ENCODE results near the gene PRPF6. TPM values are rescaled to one million over a fixed set of nuclear protein-coding genes. Genes with fewer than 3 reads are reported as not detected.

PRPF6 gene
- total RNA-seq, 1 donor from 2014 or later: 71.9 TPM

DNA sequence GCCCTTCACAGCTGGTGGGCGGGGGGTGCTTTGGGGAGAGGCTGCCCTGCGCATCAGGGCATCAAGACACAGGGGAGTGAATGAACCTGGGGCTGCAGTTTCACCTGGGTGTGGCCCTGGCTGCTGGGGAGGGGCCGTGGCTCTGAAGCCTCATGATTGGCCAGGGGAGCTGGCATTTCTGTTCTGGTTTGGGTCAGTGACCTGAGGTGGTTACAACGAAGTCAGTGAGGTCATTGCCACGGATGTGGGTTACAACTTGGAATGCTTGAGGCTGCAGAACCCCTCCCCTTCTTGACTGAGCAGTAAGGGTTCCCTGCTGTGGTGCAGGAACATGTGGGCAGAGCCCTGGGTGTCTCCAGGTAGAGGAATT is 85.0 kb downstream of the PRPF6 start:
- H3K9me3 Mint-ChIP-seq (ENCODE audit: unreplicated experiment): no peaks in the 10 kb centered on the region
- peak overlapping the region; percentile 18 for H3K4me3 Mint-ChIP-seq (ENCODE audit: unreplicated experiment)
- no peak overlapping the region for H3K27ac Mint-ChIP-seq (ENCODE audit: unreplicated experiment)
- no peak for DNase-seq (ENCODE audit: extremely low spot score, unreplicated experiment)
- peaks cover 20% of the 10 kb centered on the region for H3K4me1 Mint-ChIP-seq (ENCODE audit: unreplicated experiment)
- no peaks in the 10 kb centered on the region for H3K36me3 Mint-ChIP-seq (ENCODE audit: unreplicated experiment)
- TF ChIP-seq, protein P1, sequence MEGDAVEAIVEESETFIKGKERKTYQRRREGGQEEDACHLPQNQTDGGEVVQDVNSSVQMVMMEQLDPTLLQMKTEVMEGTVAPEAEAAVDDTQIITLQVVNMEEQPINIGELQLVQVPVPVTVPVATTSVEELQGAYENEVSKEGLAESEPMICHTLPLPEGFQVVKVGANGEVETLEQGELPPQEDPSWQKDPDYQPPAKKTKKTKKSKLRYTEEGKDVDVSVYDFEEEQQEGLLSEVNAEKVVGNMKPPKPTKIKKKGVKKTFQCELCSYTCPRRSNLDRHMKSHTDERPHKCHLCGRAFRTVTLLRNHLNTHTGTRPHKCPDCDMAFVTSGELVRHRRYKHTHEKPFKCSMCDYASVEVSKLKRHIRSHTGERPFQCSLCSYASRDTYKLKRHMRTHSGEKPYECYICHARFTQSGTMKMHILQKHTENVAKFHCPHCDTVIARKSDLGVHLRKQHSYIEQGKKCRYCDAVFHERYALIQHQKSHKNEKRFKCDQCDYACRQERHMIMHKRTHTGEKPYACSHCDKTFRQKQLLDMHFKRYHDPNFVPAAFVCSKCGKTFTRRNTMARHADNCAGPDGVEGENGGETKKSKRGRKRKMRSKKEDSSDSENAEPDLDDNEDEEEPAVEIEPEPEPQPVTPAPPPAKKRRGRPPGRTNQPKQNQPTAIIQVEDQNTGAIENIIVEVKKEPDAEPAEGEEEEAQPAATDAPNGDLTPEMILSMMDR (IDR thresholded peaks at IDR 0.05): no peak
- no peaks in the 10 kb centered on the region for H3K27me3 Mint-ChIP-seq (ENCODE audit: unreplicated experiment)

DNA sequence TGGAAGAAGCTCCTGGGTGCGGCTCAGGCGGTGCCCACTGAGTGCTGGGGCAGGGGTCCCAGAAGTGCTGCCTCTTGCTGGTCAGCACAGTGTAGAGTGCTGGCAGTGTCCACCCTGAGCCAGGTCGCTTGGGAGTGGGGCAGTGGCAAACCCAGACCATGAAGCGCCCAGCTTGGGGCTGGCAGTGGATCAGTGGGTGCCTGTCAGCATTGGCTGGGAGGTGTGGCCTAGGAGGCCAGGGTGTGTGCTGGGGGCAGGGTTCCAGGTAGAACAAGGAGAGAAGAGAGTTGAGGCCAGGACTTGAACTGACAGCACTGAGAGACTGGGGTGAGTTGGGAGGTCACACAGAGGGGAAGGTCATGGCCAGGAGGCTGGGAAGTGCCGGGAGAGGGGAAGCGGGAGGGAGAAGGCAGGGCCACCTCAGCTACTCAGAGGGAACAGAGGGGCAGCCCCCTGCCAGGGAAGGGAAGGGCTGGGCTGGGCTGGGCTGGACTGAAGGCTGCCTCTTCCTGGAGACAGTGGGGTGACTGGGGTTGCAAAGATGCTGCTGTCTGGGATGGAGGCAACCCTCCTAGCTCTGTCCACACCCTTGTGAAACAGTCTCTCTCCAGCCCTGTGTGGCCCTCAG is 86.2 kb downstream of the PRPF6 start:
- H3K36me3 Mint-ChIP-seq (ENCODE audit: unreplicated experiment): no peaks in the 10 kb centered on the region
- no peak overlapping the region for H3K27ac Mint-ChIP-seq (ENCODE audit: unreplicated experiment)
- no peak for DNase-seq (ENCODE audit: extremely low spot score, unreplicated experiment)
- no peak overlapping the region for H3K4me3 Mint-ChIP-seq (ENCODE audit: unreplicated experiment)
- H3K4me1 Mint-ChIP-seq (ENCODE audit: unreplicated experiment): peaks cover 20% of the 10 kb centered on the region
- TF ChIP-seq, protein P1 (IDR thresholded peaks at IDR 0.05): no peak
- H3K27me3 Mint-ChIP-seq (ENCODE audit: unreplicated experiment): no peaks in the 10 kb centered on the region
- H3K9me3 Mint-ChIP-seq (ENCODE audit: unreplicated experiment): no peaks in the 10 kb centered on the region

DNA sequence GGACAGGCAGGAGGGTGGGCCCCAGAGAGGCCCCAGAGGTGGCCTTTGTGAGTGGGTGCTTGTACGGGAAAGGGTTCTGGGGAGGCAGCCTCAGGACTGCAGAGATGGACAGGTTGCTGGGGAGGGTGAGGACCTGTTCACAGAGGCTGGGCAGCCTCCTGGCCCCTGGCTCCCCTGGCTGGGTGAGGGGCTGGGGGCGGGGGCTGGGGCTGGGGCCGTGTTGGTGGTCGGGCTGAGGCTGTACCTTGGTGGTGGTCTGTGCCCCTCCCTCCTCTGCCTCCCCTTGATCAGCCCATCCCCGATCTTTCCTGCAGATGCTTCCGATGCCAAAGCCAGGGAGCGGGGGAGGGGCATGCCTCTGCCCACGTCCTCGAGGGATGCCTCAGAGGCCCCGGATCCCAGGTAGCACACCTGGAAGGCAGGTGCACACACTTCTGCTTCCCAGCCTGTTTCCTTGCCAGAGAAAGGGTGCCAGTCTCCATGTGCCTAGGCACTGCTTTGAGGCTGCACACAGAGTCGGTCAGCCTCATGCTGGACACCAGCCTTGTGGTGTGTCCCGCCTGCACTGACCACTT is 86.9 kb downstream of the PRPF6 start:
- Mint-ChIP-seq H3K4me1 (ENCODE audit: unreplicated experiment) (peaks cover 20% of the 10 kb centered on the region), H3K4me3 (ENCODE audit: unreplicated experiment) (no peak overlapping the region), H3K9me3 (ENCODE audit: unreplicated experiment) (no peaks in the 10 kb centered on the region), H3K36me3 (ENCODE audit: unreplicated experiment) (peaks cover 5% of the 10 kb centered on the region), H3K27ac (ENCODE audit: unreplicated experiment) (no peak overlapping the region), H3K27me3 (ENCODE audit: unreplicated experiment) (no peaks in the 10 kb centered on the region)
- TF ChIP-seq, protein P1 (IDR thresholded peaks at IDR 0.05): no peak
- no peak for DNase-seq (ENCODE audit: extremely low spot score, unreplicated experiment)

DNA sequence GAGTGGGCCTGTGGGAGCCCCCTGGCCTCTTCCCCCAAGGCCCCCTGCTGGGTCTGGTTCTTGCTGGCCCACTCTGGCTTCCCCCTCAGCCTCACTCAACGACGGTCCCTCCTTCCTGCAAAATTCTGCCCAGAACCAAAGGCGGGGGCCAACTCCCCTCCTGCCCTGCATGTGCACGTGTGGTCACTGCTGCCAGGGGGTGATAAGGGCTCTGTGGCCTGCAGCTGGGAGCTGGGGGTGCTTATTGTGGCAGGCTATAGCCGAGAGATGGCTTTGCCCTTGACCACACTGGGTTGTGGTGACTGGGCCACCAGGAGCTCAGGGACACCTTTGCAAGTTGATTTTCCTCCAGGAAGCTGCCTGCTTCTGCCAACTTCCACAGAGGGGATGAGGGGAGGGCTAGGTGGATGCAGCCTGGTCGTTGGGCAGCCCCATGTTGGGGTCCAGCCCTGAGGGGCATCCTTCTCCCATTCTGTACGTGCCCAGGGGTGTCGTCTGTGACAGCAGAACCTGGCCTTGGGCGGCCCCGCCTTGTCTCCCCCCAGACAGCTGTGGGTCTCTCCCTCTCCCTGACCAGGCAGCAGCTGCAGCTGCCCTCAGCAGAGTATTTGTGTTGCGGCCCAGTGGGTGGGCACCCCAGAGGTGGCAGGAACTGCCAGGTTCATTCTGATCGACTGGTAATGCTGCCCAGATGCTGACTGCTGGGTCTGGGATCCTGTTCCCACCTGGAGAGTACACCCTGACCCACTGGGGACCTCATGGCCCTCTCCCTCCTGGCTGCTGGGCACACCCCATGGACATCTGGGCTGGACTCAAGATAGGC is 87.7 kb downstream of the PRPF6 start:
- Mint-ChIP-seq H3K27ac (ENCODE audit: unreplicated experiment) (no peak overlapping the region), H3K36me3 (ENCODE audit: unreplicated experiment) (peaks cover 5% of the 10 kb centered on the region)

More for the DNA sequence above, 87.7 kb downstream of the PRPF6 start:
- TF ChIP-seq, protein P1 (IDR thresholded peaks at IDR 0.05): no peak
- H3K4me3 Mint-ChIP-seq (ENCODE audit: unreplicated experiment): no peak overlapping the region
- H3K27me3 Mint-ChIP-seq (ENCODE audit: unreplicated experiment): no peaks in the 10 kb centered on the region
- H3K9me3 Mint-ChIP-seq (ENCODE audit: unreplicated experiment): no peaks in the 10 kb centered on the region
- DNase-seq (ENCODE audit: extremely low spot score, unreplicated experiment): no peak
- peaks cover 19% of the 10 kb centered on the region for H3K4me1 Mint-ChIP-seq (ENCODE audit: unreplicated experiment)
